BJ (cell line): ENCODE results near the gene DDX55. TPM values are rescaled to one million over a fixed set of nuclear protein-coding genes. Genes with fewer than 3 reads are reported as not detected.
A peak's percentile ranks its signal among the peaks of the same experiment; 100 is the strongest.

Experiments used
- CTCF ChIA-PET: fragments of 350-600 bp; formaldehyde crosslinking; extraction: SDS; loops from one replicate; lab custom pipeline; 2021; ENCODE audit warnings: antibody characterized with exemption, inconsistent platforms; lab: Yijun Ruan, JAX
- POLR2A ChIA-PET: fragments of 300-600 bp; sonication (Branson Sonifier 250); formaldehyde crosslinking; extraction: SDS; loops from one replicate; lab custom pipeline; 2021; ENCODE audit warnings: antibody characterized with exemption; lab: Charles Lee
- DNase-seq: peaks from one replicate; pipeline ENCODE4 v3.0.0-alpha.2; 2011; ENCODE audit warnings: low read depth
- H3K27me3 ChIP-seq: 2 replicates; pipeline ENCODE4 v1.6.0; 2011; ENCODE audit warnings: low read length; ENCODE audit not compliant: control insufficient read depth, insufficient read depth
- H3K36me3 ChIP-seq: 2 replicates; pipeline ENCODE4 v1.5.1; 2011; ENCODE audit warnings: low read length; ENCODE audit not compliant: control insufficient read depth, insufficient read depth
- H3K4me3 ChIP-seq: 2 replicates; pipeline ENCODE4 v1.5.1; 2011; ENCODE audit warnings: low read depth, mild to moderate bottlenecking, control low read depth, low read length
- CTCF ChIP-seq: IDR thresholded peaks from 2 replicates; pipeline ENCODE4 v1.5.1; 2011; ENCODE audit warnings: low read depth, mild to moderate bottlenecking, control low read depth, inconsistent platforms, low read length, moderate library complexity; ENCODE audit not compliant: insufficient read depth
- polyA plus RNA-seq: library from polyadenylated mRNA; depleted of rRNA; stranded (reverse); fragments of >200 nt; gene quantifications from 2 replicates; pipeline ENCODE4 v1.2.3, GENCODE V29; 2011; rRNA removed
- small RNA-seq: library from RNA; depleted of rRNA; stranded (forward); fragments of <200 nt; gene quantifications from one replicate; pipeline ENCODE3, GENCODE V24; 2012; ENCODE audit warnings: low replicate concordance, low read depth; ENCODE audit not compliant: insufficient read length

The DDX55 gene
- polyA plus RNA-seq, 1 experiment, result 13.8 TPM

- Histone ChIP-seq H3K27me3 (no peaks in the 10 kb centered on the region), H3K4me3 (no peak overlapping the region), H3K36me3 (peaks cover 6% of the 10 kb centered on the region)
- DNase-seq, result peak; percentile 78
- ChIA-PET CTCF (interaction anchor here (0.7 to 0.9 kb wide), 2 partner anchors 11 to 89 kb away, joined by 3 to 4 read pairs; partner anchors contain the start of gene TCTN2), POLR2A (no interaction called here)
- TF ChIP-seq CTCF, result no peak
These were observed 58.3 kb downstream of the DDX55 start for GRCh38 chr12:123659996-123660727.

- CTCF ChIA-PET, result no interaction called here
- Histone ChIP-seq H3K36me3 (no peaks in the 10 kb centered on the region), H3K4me3 (no peak overlapping the region), H3K27me3 (no peaks in the 10 kb centered on the region)
- DNase-seq, result no peak
- TF ChIP-seq CTCF, result no peak
- POLR2A ChIA-PET, result no interaction called here
These were observed 65.9 kb downstream of the DDX55 start for GRCh38 chr12:123667771-123668170.

Small RNAs within 50 kb of the gene (small RNA-seq; reads per million reads assigned to genes)
- not detected for gene SNORA9B

Other genes with a start within 250 kb of the DDX55 start
- 4.8 and 10.2 TPM in 2 replicates for gene SBNO1, start 237.3 kb upstream of the DDX55 start, polyA plus RNA-seq
- 38.0 and 38.6 TPM in 2 replicates for gene KMT5A, start 218.0 kb upstream of the DDX55 start, polyA plus RNA-seq
- gene RILPL2, start 165.4 kb upstream of the DDX55 start, polyA plus RNA-seq, result 6.7 and 6.8 TPM in 2 replicates
- 7.5 and 8.1 TPM in 2 replicates for gene SNRNP35, start 144.0 kb upstream of the DDX55 start, polyA plus RNA-seq
- 19.1 and 22.3 TPM in 2 replicates for gene RILPL1, start 68.4 kb upstream of the DDX55 start, polyA plus RNA-seq
- gene TMED2, start 17.5 kb upstream of the DDX55 start, polyA plus RNA-seq, result 167 and 282 TPM in 2 replicates
- 27.4 and 29.9 TPM in 2 replicates for gene EIF2B1, start 31.6 kb downstream of the DDX55 start, polyA plus RNA-seq
- gene GTF2H3, start 31.7 kb downstream of the DDX55 start, polyA plus RNA-seq, result 19.6 and 40.5 TPM in 2 replicates
- gene TCTN2, start 69.0 kb downstream of the DDX55 start, polyA plus RNA-seq, result 5.8 and 8.1 TPM in 2 replicates
- gene ATP6V0A2, start 110.3 kb downstream of the DDX55 start, polyA plus RNA-seq, result 21.2 and 24.2 TPM in 2 replicates
- gene DNAH10, start 160.2 kb downstream of the DDX55 start, polyA plus RNA-seq, result 0.61 and 0.76 TPM in 2 replicates